NT2/D1 (cell line): ENCODE data around the gene CEP164.

ENCODE experiments used
- DNase-seq: peaks from one replicate; pipeline ENCODE4 v3.0.0-alpha.2; 2011; ENCODE audit warnings: low read depth, low spot score
- H3K27me3 ChIP-seq: 2 replicates; pipeline ENCODE4 v1.6.0; 2011; ENCODE audit warnings: mild to moderate bottlenecking; ENCODE audit not compliant: insufficient read length, insufficient read depth
- H3K36me3 ChIP-seq: 2 replicates; pipeline ENCODE4 v1.6.1; 2011; ENCODE audit warnings: mild to moderate bottlenecking, low read length, mixed read lengths; ENCODE audit not compliant: insufficient read depth, insufficient read length
- H3K4me1 ChIP-seq: 2 replicates; pipeline ENCODE4 v1.5.1; 2011; ENCODE audit not compliant: insufficient read depth, insufficient read length
- H3K4me3 ChIP-seq: 2 replicates; pipeline ENCODE4 v1.5.1; 2011; ENCODE audit warnings: low read depth; ENCODE audit not compliant: insufficient read length
- H3K9ac ChIP-seq: 2 replicates; pipeline ENCODE4 v1.6.0; 2011; ENCODE audit warnings: low read depth; ENCODE audit not compliant: insufficient read length
- H3K9me3 ChIP-seq: 2 replicates; pipeline ENCODE4 v1.5.1; 2011; ENCODE audit warnings: mild to moderate bottlenecking, low read length; ENCODE audit not compliant: insufficient read depth
- SUZ12 ChIP-seq: IDR thresholded peaks from 2 replicates; pipeline ENCODE4 v1.6.1; 2011; ENCODE audit not compliant: insufficient read length, insufficient read depth; ENCODE audit errors: extremely low read depth
- YY1 ChIP-seq: IDR thresholded peaks from 2 replicates; pipeline ENCODE4 v1.6.1; 2011; ENCODE audit not compliant: insufficient read length, insufficient read depth
- ZNF274 ChIP-seq: IDR thresholded peaks from 2 replicates; pipeline ENCODE4 v1.6.1; 2011; ENCODE audit warnings: mild to moderate bottlenecking, low read depth, low read length

Gene CEP164

DNA sequence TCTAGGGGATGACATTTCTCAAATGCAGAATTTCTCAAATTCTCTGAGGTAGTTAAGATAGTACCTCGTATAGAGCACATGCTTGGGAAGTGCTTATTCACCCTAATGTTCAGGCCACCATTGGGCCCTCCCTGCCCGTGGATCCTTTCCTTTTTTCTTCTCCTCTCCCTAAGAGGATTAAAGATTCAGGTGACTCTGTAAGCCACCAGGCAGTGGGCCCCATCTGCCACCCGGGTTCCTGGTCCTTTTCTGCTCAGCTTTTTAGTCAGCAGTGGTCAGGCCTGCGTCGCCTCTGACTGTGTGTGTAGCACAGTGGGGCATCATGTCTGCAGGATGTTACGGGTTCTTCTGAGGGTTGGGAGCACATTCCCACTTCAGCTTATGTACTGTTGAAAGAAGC, 7.2 kb downstream of the CEP164 start:
- peaks cover 52% of the 10 kb centered on the region for H3K36me3 ChIP-seq
- DNase-seq = no peak
- TF ChIP-seq SUZ12 (no peak), YY1 (no peak), ZNF274 (no peak)

DNA sequence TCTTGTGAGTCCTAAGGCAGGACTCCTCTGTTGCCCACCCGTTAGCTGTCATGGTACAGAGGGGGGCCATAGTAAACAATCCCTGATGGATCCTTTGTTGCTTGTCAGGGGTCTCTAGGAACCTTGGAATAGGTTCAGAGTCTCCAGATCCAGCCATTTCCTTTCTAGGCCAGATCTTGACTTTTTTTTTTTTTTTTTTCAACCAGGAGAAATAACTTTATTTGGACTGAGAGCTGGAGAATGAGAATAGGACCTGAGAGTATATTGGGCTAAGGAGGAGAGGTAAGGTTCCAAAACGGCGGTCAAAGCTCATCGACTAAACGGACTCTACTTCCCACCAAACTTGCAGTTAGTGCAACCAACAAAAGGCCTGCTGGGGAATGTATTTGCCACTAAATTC, 7.7 kb downstream of the CEP164 start:
- H3K4me3 ChIP-seq = no peak overlapping the region
- H3K36me3 ChIP-seq = peaks cover 57% of the 10 kb centered on the region
- no peak overlapping the region for H3K9ac ChIP-seq
- H3K27me3 ChIP-seq = no peaks in the 10 kb centered on the region
- H3K9me3 ChIP-seq = no peaks in the 10 kb centered on the region
- TF ChIP-seq ZNF274 = no peak
- no peak for TF ChIP-seq YY1
- no peak for TF ChIP-seq SUZ12
- H3K4me1 ChIP-seq = no peaks in the 10 kb centered on the region
- no peak for DNase-seq

More for the DNA sequence above, 7.2 kb downstream of the CEP164 start:
- H3K4me3 ChIP-seq = no peak overlapping the region
- H3K9ac ChIP-seq = no peak overlapping the region
- no peaks in the 10 kb centered on the region for H3K9me3 ChIP-seq
- H3K27me3 ChIP-seq = no peaks in the 10 kb centered on the region
- H3K4me1 ChIP-seq = no peaks in the 10 kb centered on the region

DNA sequence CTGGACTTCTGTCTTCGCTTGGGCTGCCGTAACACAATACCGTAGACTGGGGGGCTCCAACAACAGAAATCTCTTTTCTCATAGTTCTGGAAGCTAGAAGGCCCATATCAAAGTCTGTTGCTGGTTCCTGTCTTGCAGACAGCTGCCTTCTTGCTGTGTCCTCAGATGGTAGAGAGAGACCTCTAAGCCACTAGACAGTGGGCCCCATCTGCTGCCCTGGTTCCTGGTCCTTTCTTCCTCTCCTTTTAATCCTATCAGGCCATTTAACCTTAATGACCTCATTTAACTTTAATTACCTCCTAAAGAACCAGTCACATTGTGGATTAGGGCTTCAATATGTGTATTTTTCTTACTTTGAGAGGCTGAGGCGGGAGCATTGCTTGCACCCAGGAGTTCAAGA, 9.4 kb downstream of the CEP164 start:
- Histone ChIP-seq H3K36me3 (peaks cover 72% of the 10 kb centered on the region), H3K9me3 (no peaks in the 10 kb centered on the region), H3K4me3 (no peak overlapping the region), H3K27me3 (no peaks in the 10 kb centered on the region), H3K4me1 (no peaks in the 10 kb centered on the region), H3K9ac (no peak overlapping the region)
- TF ChIP-seq ZNF274 = no peak
- no peak for TF ChIP-seq YY1
- no peak for TF ChIP-seq SUZ12
- no peak for DNase-seq

DNA sequence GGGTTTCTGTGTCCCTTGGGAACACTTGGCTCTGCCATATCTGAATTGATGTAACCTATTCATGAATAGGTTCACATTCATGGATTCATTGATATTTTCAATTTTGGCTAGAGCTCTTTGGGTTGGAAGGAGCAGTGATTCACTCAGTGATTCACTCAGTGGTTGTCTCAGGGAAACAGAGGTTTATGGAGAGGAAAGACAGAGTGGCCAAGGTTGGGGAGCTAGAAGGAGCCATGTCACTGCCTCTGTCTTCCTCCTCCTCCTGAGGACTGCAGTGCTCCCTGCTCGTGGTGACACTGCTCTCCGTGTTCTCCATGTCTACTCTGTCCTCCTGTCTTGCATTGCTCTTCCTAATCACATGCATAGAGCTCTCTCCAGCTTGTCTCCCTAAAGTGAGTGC, 17.4 kb downstream of the CEP164 start:
- Histone ChIP-seq H3K36me3 (peaks cover 59% of the 10 kb centered on the region), H3K4me1 (no peaks in the 10 kb centered on the region), H3K9ac (no peak overlapping the region), H3K4me3 (no peak overlapping the region), H3K27me3 (no peaks in the 10 kb centered on the region), H3K9me3 (no peaks in the 10 kb centered on the region)
- TF ChIP-seq YY1 (no peak), ZNF274 (no peak), SUZ12 (no peak)
- DNase-seq = no peak

DNA sequence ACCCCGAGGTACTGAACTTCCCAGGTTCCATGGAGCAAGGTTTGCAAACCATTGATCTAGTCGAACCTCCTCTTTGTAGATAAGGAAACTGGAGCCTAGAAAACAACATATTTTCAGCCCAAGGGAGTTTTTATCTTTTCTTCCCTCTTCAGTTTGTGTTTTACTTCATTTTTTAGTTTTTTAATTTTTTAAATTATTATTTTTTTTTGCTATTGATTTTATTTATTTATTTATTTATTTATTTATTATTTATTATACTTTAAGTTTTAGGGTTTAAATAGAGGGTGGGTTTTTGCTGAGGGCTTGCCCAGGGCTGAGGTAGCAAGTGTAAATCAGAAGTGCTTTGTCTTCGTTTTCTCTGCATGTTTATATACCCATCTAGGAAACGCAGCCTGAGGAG, 26.9 kb downstream of the CEP164 start:
- H3K4me1 ChIP-seq = no peaks in the 10 kb centered on the region
- no peak overlapping the region for H3K4me3 ChIP-seq
- no peak for TF ChIP-seq ZNF274
- no peak for TF ChIP-seq YY1
- no peak for TF ChIP-seq SUZ12
- H3K9me3 ChIP-seq = no peaks in the 10 kb centered on the region
- H3K9ac ChIP-seq = no peak overlapping the region
- no peak for DNase-seq
- peaks cover 55% of the 10 kb centered on the region for H3K36me3 ChIP-seq
- H3K27me3 ChIP-seq = no peaks in the 10 kb centered on the region

DNA sequence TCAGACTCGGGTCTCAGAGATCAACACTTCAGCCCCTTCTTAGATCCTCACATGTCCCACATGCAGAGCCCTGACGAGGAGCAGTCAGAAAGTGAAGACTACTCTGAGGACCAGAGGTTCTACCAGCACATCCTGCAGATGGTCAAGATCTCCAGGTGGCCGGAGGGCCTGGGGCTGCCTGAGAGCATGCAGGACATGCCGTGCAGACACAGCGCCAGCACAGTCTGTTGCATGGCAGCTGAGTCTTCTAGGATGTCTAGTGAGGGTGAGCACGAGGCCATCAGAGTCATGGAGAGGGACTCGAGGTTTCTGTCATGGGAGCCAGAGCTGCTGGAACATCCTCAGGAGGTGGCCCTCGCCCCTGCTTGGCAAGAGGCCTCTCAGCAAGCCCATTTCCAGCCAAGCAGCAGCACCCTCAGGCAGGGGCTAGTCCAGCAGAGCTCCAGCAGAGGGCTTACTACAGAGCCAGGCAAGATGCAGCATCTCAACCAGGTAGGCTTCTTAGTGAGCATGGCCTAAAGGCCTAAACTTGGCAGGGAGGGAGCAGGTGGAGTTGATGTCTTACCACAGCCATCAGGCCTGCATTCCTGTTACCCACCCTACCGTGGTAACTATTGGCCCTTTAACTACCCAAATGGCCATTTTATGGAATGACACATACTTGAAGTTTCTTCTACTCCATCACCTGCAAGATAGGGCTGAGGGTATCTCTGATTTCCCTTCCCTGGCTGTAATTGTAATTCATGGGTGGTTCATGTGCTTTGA, 28.7 kb downstream of the CEP164 start:
- no peaks in the 10 kb centered on the region for H3K27me3 ChIP-seq
- H3K36me3 ChIP-seq = peaks cover 63% of the 10 kb centered on the region
- no peak for TF ChIP-seq YY1
- TF ChIP-seq ZNF274 = no peak
- no peak for TF ChIP-seq SUZ12
- H3K4me3 ChIP-seq = no peak overlapping the region
- H3K4me1 ChIP-seq = no peaks in the 10 kb centered on the region
- no peak for DNase-seq
- no peak overlapping the region for H3K9ac ChIP-seq
- H3K9me3 ChIP-seq = no peaks in the 10 kb centered on the region

DNA sequence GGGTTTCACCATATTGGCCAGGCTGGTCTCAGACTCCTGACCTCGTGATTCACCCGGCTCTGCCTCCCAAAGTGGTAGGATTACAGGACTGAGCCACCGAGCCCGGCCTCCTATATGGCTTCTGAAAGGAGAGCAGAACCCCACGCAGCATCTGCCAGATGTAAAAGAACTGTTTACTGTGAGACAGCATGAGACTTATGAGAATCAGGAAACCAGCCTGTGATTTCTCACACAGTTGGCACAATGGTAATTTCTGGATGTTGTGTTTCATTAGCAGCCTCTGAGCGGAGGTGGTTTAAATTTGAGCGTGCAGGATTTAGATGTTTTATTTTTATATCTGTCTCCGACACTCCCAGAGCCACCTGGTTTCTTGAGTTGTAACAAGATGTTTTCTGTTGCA, 33.8 kb downstream of the CEP164 start:
- Histone ChIP-seq H3K9ac (no peak overlapping the region), H3K4me1 (no peaks in the 10 kb centered on the region), H3K9me3 (no peaks in the 10 kb centered on the region), H3K4me3 (no peak overlapping the region), H3K36me3 (peaks cover 66% of the 10 kb centered on the region), H3K27me3 (no peaks in the 10 kb centered on the region)
- TF ChIP-seq YY1 = no peak
- no peak for TF ChIP-seq SUZ12
- no peak for TF ChIP-seq ZNF274
- DNase-seq = no peak

DNA sequence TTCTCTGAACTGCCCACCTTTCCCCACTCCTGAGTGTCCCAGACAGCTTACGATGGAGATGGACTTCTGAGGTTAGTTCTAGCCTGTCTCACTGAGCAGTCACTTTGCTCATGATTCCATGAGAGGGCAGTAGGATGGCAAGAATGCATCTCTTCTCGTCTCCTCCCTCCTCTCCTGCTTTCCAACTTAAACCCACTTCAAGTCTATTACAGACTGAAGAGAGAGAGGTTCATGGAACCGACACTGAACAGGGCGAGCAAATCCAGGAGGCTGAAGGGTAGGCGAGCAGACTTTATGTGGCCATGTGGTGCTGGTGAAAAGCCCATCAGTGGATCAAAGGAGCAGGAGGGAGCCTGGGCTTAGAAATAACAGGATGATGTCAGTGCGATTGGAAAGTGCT, 38.6 kb downstream of the CEP164 start:
- TF ChIP-seq YY1 (no peak), ZNF274 (no peak)
- H3K9ac ChIP-seq = no peak overlapping the region
- H3K9me3 ChIP-seq = no peaks in the 10 kb centered on the region
- no peak overlapping the region for H3K4me3 ChIP-seq
- no peak for DNase-seq
- H3K36me3 ChIP-seq = peaks cover 75% of the 10 kb centered on the region
- H3K27me3 ChIP-seq = no peaks in the 10 kb centered on the region
- peaks cover 2% of the 10 kb centered on the region for H3K4me1 ChIP-seq
